ENCODE measurements around the gene AAMDC.
"Not testable (repeated sequence)": the region's sequence is repeated elsewhere in the genome, so short reads cannot be mapped to it uniquely, and the experiment has no call there.

DNA sequence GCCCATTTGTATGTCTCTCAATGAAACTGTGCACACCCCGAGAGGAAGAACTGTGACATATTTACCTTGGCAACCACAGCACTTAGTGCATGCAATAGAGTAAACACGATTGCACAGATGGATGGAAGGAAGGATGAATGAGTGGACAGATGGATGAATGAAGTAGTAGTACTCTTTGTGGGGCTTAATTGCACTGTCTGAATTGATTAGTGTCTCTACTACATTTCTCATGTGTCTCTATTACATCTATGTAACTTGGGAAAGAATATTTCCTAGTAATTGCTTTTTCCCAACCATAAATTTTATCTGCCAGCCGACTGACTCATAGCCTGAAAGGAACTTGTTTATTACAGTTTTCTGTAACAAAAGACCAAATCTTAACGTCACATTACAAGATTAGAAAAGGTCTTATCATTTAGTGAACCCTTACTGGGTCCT is 69.7 kb downstream of the AAMDC start:
- TF ChIP-seq CBFB (IDR thresholded peaks at IDR 0.05; ENCODE audit: low read depth); NFYB (IDR thresholded peaks at IDR 0.05; ENCODE audit: insufficient read depth, low read depth, low read length); BCL11A (IDR thresholded peaks at IDR 0.05; ENCODE audit: low read depth, low read length); RFX5 (IDR thresholded peaks at IDR 0.05; ENCODE audit: low read depth, low read length); POLR2A (IDR thresholded peaks at IDR 0.05; ENCODE audit: low read depth, low read length); ZNF24 (IDR thresholded peaks at IDR 0.05); BRCA1 (IDR thresholded peaks at IDR 0.05; ENCODE audit: low read depth, low read length): not testable (repeated sequence)
- TF ChIP-seq, protein P1, sequence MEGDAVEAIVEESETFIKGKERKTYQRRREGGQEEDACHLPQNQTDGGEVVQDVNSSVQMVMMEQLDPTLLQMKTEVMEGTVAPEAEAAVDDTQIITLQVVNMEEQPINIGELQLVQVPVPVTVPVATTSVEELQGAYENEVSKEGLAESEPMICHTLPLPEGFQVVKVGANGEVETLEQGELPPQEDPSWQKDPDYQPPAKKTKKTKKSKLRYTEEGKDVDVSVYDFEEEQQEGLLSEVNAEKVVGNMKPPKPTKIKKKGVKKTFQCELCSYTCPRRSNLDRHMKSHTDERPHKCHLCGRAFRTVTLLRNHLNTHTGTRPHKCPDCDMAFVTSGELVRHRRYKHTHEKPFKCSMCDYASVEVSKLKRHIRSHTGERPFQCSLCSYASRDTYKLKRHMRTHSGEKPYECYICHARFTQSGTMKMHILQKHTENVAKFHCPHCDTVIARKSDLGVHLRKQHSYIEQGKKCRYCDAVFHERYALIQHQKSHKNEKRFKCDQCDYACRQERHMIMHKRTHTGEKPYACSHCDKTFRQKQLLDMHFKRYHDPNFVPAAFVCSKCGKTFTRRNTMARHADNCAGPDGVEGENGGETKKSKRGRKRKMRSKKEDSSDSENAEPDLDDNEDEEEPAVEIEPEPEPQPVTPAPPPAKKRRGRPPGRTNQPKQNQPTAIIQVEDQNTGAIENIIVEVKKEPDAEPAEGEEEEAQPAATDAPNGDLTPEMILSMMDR (IDR thresholded peaks at IDR 0.05 in 2 of 3, conservative IDR thresholded peaks at IDR 0.05 in 1 of 3; ENCODE audit: control insufficient read depth in 2 of 3, extremely low read depth in 1 of 3, insufficient read depth in 1 of 3, low read depth in 3 of 3, low read length in 3 of 3) = not testable (repeated sequence)
- TF ChIP-seq, protein P2, sequence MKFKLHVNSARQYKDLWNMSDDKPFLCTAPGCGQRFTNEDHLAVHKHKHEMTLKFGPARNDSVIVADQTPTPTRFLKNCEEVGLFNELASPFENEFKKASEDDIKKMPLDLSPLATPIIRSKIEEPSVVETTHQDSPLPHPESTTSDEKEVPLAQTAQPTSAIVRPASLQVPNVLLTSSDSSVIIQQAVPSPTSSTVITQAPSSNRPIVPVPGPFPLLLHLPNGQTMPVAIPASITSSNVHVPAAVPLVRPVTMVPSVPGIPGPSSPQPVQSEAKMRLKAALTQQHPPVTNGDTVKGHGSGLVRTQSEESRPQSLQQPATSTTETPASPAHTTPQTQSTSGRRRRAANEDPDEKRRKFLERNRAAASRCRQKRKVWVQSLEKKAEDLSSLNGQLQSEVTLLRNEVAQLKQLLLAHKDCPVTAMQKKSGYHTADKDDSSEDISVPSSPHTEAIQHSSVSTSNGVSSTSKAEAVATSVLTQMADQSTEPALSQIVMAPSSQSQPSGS (IDR thresholded peaks at IDR 0.05; ENCODE audit: low read length) = not testable (repeated sequence)
